Right lobe of liver (tissue), 6 donors: ENCODE measurements around the gene DDIT4. TPM values are rescaled to one million over a fixed set of nuclear protein-coding genes. Genes with fewer than 3 reads are reported as not detected.
"Not testable (repeated sequence)": the region's sequence is repeated elsewhere in the genome, so short reads cannot be mapped to it uniquely, and the experiment has no call there.

ENCODE experiments used
- ATAC-seq, 4 donors: fragments of 200-7000 bp; cut with Tn5 transposase; one replicate each; pipeline ENCODE4 v1.9.1; 2020; ENCODE audit warnings: mild to moderate bottlenecking in 4 of 4, moderate library complexity in 4 of 4
- DNase-seq, 3 donors: peaks; one replicate each; pipeline ENCODE4 v3.0.0-alpha.2; 2020
- H3K27ac ChIP-seq, 3 donors: fragments of 200-600 bp; one replicate each; pipeline ENCODE4 v1.8.0; 2022
- H3K27me3 ChIP-seq, 2 donors: fragments of 200-600 bp; one replicate each; pipeline ENCODE4 v1.8.0; 2022
- H3K36me3 ChIP-seq, 4 donors: fragments of 200-600 bp; sonication (generic) in 1 of 4; one replicate each; pipeline versions ENCODE4 v1.5.1 to v1.8.0; 2017 to 2022; ENCODE audit warnings: control low read depth in 1 of 4
- H3K4me1 ChIP-seq, 4 donors: fragments of 200-600 bp; sonication (generic) in 1 of 4; one replicate each; pipeline versions ENCODE4 v1.5.1 to v1.8.0; 2017 to 2022; ENCODE audit warnings: control low read depth in 1 of 4
- H3K4me3 ChIP-seq, 3 donors: fragments of 200-600 bp; one replicate each; pipeline ENCODE4 v1.8.0; 2022
- H3K9me3 ChIP-seq, 4 donors: fragments of 200-600 bp; sonication (generic) in 1 of 4; one replicate each; pipeline versions ENCODE4 v1.5.1 to v1.8.0; 2017 to 2022; ENCODE audit warnings: control low read depth in 1 of 4
- CTCF ChIP-seq, 4 donors: fragments of 200-600 bp in 3 of 4; fragments of 450-650 bp in 1 of 4; IDR thresholded peaks; one replicate each; pipeline versions ENCODE4 v1.5.1 to v1.8.0; 2016 to 2022; ENCODE audit warnings: antibody characterized with exemption in 4 of 4, mild to moderate bottlenecking in 2 of 4
- POLR2A ChIP-seq: fragments of 450-650 bp; IDR thresholded peaks from one replicate; pipeline ENCODE4 v1.6.1; 2017; ENCODE audit warnings: antibody characterized with exemption, mild to moderate bottlenecking
- WGBS: methylation state at CpG from one replicate; pipeline ENCODE4 v1.1.6; 2018; ENCODE audit warnings: low coverage, low lambda C conversion rate; ENCODE audit not compliant: insufficient coverage; ENCODE audit errors: missing lambda C conversion rate; 5-methylcytosine and 5-hydroxymethylcytosine counted together
- intact Hi-C, 2 donors: fragments of 100-400 bp; cut with DNase I; formaldehyde crosslinking; loops; one replicate each; pipeline versions ENCODE4 v1.11.2 to v1.14.1; 2022
- long read RNA-seq: library from polyadenylated mRNA; unstranded; transcript quantifications from one replicate; pipeline ENCODE4 v2.0.0, GENCODE V29; 2019
- total RNA-seq, 6 experiments: library from RNA; depleted of rRNA in 2 of 6; stranded (reverse); fragments of >200 nt in 2 of 6; fragmentation: NEBNext Ultra II Directional in 3 of 6; extraction: Animal tissue kit (Norgen Biotek cat#: 25700) in 3 of 6; gene quantifications; one replicate each; pipeline versions ENCODE4 v1.1.0 to v1.2.4, GENCODE V29; 2016 to 2023
- donor health status: DM: no; HTN: yes; CAD: no.
- donor health status: DM: no; HTN: no; CAD: no.
- donor health status: DM: no; HTN: no; CAD: no.
- donor health status: DM: no; HTN: yes; CAD: no.
- donor health status: DM: no; HTN: yes; CAD: no.

DDIT4 gene
- 100 to 1,000 TPM in 4 of 6 experiments, 10 to 100 TPM in 2; 51.7 to 180 (median 143) TPM for total RNA-seq
- long read RNA-seq, transcript DDIT4-201 (3 exons, 1,748 nt) = major isoform, 20 of 21 reads
- long read RNA-seq, partial matches to known transcripts = 0 of 21 reads
- long read RNA-seq, other reads (novel, unspliced or antisense) = 0 of 21 reads

- Histone ChIP-seq H3K4me1 (peaks cover 0 to 19% (median 4%) of the 10 kb centered on the region in 4 donors), H3K9me3 (no peaks in the 10 kb centered on the region), H3K27ac (peak within 1 kb of the TSS; percentile 97 to 99 (median 99)), H3K4me3 (peak within 1 kb of the TSS; percentile 81 to 93 (median 89)), H3K27me3 (no peaks in the 10 kb centered on the region), H3K36me3 (peaks cover 0 to 8% (median 2%) of the 10 kb centered on the region in 4 donors)
- 0% methylated on average over 4 of the region's 67 CpGs for WGBS
- intact Hi-C loops = loop anchor here (5.0 kb wide), 2 partner anchors 44 to 49 kb away; no protein-coding TSS in a partner anchor
- peak; percentile 69 to 88 (median 78) for ATAC-seq
- peak; percentile 100 for DNase-seq
- peak; percentile 100 for TF ChIP-seq POLR2A
- TF ChIP-seq CTCF (IDR thresholded peaks at IDR 0.05) = peak in 1 of 4 donors; percentile 3
Measured at GRCh38 chr10:72273410-72274212, at the start of gene DDIT4. TSS of gene DDIT4 (plus strand) at chr10:72273924. CDS start at chr10:72274217, 293 bp downstream.

- DNase-seq = peak in 1 of 3 donors; percentile 16
- not testable (repeated sequence) for H3K9me3 ChIP-seq, H3K4me3 ChIP-seq, H3K27me3 ChIP-seq, ATAC-seq
- Histone ChIP-seq H3K27ac (peak overlapping the region; percentile 65 to 74 (median 71)), H3K36me3 (peaks cover 0 to 16% (median 4%) of the 10 kb centered on the region in 4 donors), H3K4me1 (peaks cover 0 to 51% (median 8%) of the 10 kb centered on the region in 4 donors)
- WGBS = 98% methylated on average over 4 of the region's 6 CpGs
- intact Hi-C loops = loop anchor here in 1 of 2 donors (10.0 kb wide), 1 partner anchor 101 kb away; no protein-coding TSS in a partner anchor
Measured at GRCh38 chr10:72224191-72224590, 49.5 kb upstream of the DDIT4 start.

- ATAC-seq (no peak), DNase-seq (no peak)
- Histone ChIP-seq H3K36me3 (peaks cover 0 to 17% (median 7%) of the 10 kb centered on the region in 4 donors), H3K4me1 (peaks cover 0 to 63% (median 13%) of the 10 kb centered on the region in 4 donors), H3K9me3 (no peaks in the 10 kb centered on the region), H3K4me3 (no peak overlapping the region), H3K27ac (peak overlapping the region in 1 of 3 donors; percentile 74), H3K27me3 (no peaks in the 10 kb centered on the region)
- intact Hi-C loops = loop anchor here in 1 of 2 donors (10.0 kb wide), 1 partner anchor 98 kb away; no protein-coding TSS in a partner anchor
- TF ChIP-seq CTCF (IDR thresholded peaks at IDR 0.05) = no peak
- no peak for TF ChIP-seq POLR2A
- 91% methylated on average over 6 of the region's 6 CpGs for WGBS
Measured at GRCh38 chr10:72226418-72227027, 47.2 kb upstream of the DDIT4 start.

GRCh38 chr10:72227826-72228225 lies 45.9 kb upstream of the DDIT4 start:
- 75% methylated on average over 5 of the region's 6 CpGs for WGBS
- no peaks in the 10 kb centered on the region for H3K27me3 ChIP-seq
- DNase-seq = no peak
- peaks cover 0 to 54% (median 13%) of the 10 kb centered on the region in 4 donors for H3K4me1 ChIP-seq
- ATAC-seq = no peak
- peak overlapping the region in 2 of 3 donors; percentile 82 to 87 for H3K27ac ChIP-seq
- H3K9me3 ChIP-seq = no peaks in the 10 kb centered on the region
- TF ChIP-seq CTCF (IDR thresholded peaks at IDR 0.05) (no peak), POLR2A (no peak)
- no peak overlapping the region for H3K4me3 ChIP-seq
- intact Hi-C loops = loop anchor here in 1 of 2 donors (10.0 kb wide), 1 partner anchor 97 kb away; no protein-coding TSS in a partner anchor
- peaks cover 0 to 20% (median 10%) of the 10 kb centered on the region in 4 donors for H3K36me3 ChIP-seq
